Liver (tissue), 9 donors: ENCODE data around the gene WDR1. TPM values are rescaled to one million over a fixed set of nuclear protein-coding genes. Genes with fewer than 3 reads are reported as not detected.

Experiments
- DNase-seq: peaks from one replicate; pipeline ENCODE4 v3.0.0-alpha.2; 2017; ENCODE audit warnings: low spot score
- H3K27ac ChIP-seq, 2 donors: one replicate each; pipeline ENCODE4 v1.7.0; 2013; ENCODE audit warnings: inconsistent platforms in 2 of 2, low read length in 2 of 2, control low read depth in 1 of 2, low read depth in 1 of 2, mild to moderate bottlenecking in 1 of 2
- H3K27me3 ChIP-seq, 4 donors: one replicate each; pipeline versions ENCODE4 v1.6.1 to v1.7.0; 2013; ENCODE audit warnings: low read length in 3 of 4, inconsistent platforms in 1 of 4, mild to moderate bottlenecking in 1 of 4, moderate library complexity in 1 of 4; ENCODE audit not compliant: control insufficient read depth in 4 of 4, insufficient read depth in 4 of 4
- H3K36me3 ChIP-seq, 4 donors: one replicate each; pipeline versions ENCODE4 v1.6.1 to v1.7.0; 2013; ENCODE audit warnings: low read length in 3 of 4, mild to moderate bottlenecking in 3 of 4, low read depth in 1 of 4, moderate library complexity in 1 of 4; ENCODE audit not compliant: control insufficient read depth in 4 of 4, insufficient read depth in 3 of 4
- H3K4me1 ChIP-seq, 4 donors: one replicate each; pipeline versions ENCODE4 v1.6.1 to v1.7.0; 2013; ENCODE audit warnings: low read length in 3 of 4, mild to moderate bottlenecking in 3 of 4, moderate library complexity in 1 of 4; ENCODE audit not compliant: control insufficient read depth in 4 of 4, insufficient read depth in 4 of 4
- H3K4me3 ChIP-seq, 3 donors: one replicate each; pipeline versions ENCODE4 v1.6.1 to v1.7.0; 2013; ENCODE audit warnings: low read length in 3 of 3, control low read depth in 1 of 3, low read depth in 1 of 3, mild to moderate bottlenecking in 1 of 3
- H3K9ac ChIP-seq, 2 donors: one replicate each; pipeline ENCODE4 v1.7.0; 2013; ENCODE audit warnings: low read length in 2 of 2, mild to moderate bottlenecking in 2 of 2, moderate library complexity in 2 of 2, control low read depth in 1 of 2, low read depth in 1 of 2
- H3K9me3 ChIP-seq, 4 donors: one replicate each; pipeline versions ENCODE4 v1.6.1 to v1.7.0; 2013; ENCODE audit warnings: low read length in 3 of 4; ENCODE audit not compliant: control insufficient read depth in 4 of 4
- ATF3 ChIP-seq: IDR thresholded peaks from 2 replicates; pipeline ENCODE4 v1.6.1; 2016; ENCODE audit warnings: antibody characterized with exemption
- CTCF ChIP-seq: fragments of 150-350 bp; IDR thresholded peaks from 2 replicates; pipeline ENCODE4 v1.5.1; 2017; ENCODE audit warnings: improper control_type of control experiment, low read depth, low read length; ENCODE audit not compliant: missing input control
- EGR1 ChIP-seq, 2 donors: IDR thresholded peaks; 2 replicates each; pipeline ENCODE4 v1.6.1; 2016 to 2018; ENCODE audit warnings: antibody characterized with exemption in 2 of 2, low read depth in 2 of 2
- FOXA1 ChIP-seq: IDR thresholded peaks from 2 replicates; pipeline ENCODE4 v1.6.1; 2016; ENCODE audit warnings: antibody characterized with exemption
- FOXA2 ChIP-seq: IDR thresholded peaks from 2 replicates; pipeline ENCODE4 v1.6.1; 2016; ENCODE audit warnings: antibody characterized with exemption
- GABPA ChIP-seq, 2 donors: IDR thresholded peaks in 1 of 2; conservative IDR thresholded peaks in 1 of 2; 2 replicates each; pipeline ENCODE4 v1.6.1; 2016; ENCODE audit warnings: antibody characterized with exemption in 2 of 2, mild to moderate bottlenecking in 1 of 2, moderate library complexity in 1 of 2
- HNF4A ChIP-seq, 2 donors: conservative IDR thresholded peaks; 2 replicates each; pipeline ENCODE4 v1.6.1; 2016; ENCODE audit warnings: antibody characterized with exemption in 2 of 2, mild to moderate bottlenecking in 2 of 2
- HNF4G ChIP-seq: IDR thresholded peaks from 2 replicates; pipeline ENCODE4 v1.6.1; 2016; ENCODE audit warnings: antibody characterized with exemption
- JUND ChIP-seq, 2 donors: IDR thresholded peaks; 2 replicates each; pipeline ENCODE4 v1.6.1; 2016; ENCODE audit warnings: antibody characterized with exemption in 2 of 2
- NR2F2 ChIP-seq: IDR thresholded peaks from 2 replicates; pipeline ENCODE4 v1.6.1; 2016; ENCODE audit warnings: antibody characterized with exemption
- RAD21 ChIP-seq, 2 donors: IDR thresholded peaks; 2 replicates each; pipeline ENCODE4 v1.6.1; 2016; ENCODE audit warnings: antibody characterized with exemption in 2 of 2, mild to moderate bottlenecking in 2 of 2
- REST ChIP-seq: IDR thresholded peaks from 2 replicates; pipeline ENCODE4 v1.6.1; 2016; ENCODE audit warnings: antibody characterized with exemption, mild to moderate bottlenecking
- SP1 ChIP-seq: IDR thresholded peaks from 2 replicates; pipeline ENCODE4 v1.6.1; 2018; ENCODE audit warnings: antibody characterized with exemption, mild to moderate bottlenecking
- TAF1 ChIP-seq: conservative IDR thresholded peaks from 2 replicates; pipeline ENCODE4 v1.6.1; 2016; ENCODE audit warnings: antibody characterized with exemption, mild to moderate bottlenecking
- YY1 ChIP-seq: IDR thresholded peaks from 2 replicates; pipeline ENCODE4 v1.6.1; 2016; ENCODE audit warnings: antibody characterized with exemption, mild to moderate bottlenecking
- WGBS: extraction: QIAGEN DNeasy Blood & Tissue Kit; methylation state at CpG from one replicate; pipeline ENCODE4 v1.1.7; 2013; 5-methylcytosine and 5-hydroxymethylcytosine counted together
- polyA plus RNA-seq, 2 donors: library from polyadenylated mRNA; stranded (reverse) in 1 of 2; unstranded in 1 of 2; fragments of 200-250 nt in 1 of 2; fragments of >200 nt in 1 of 2; fragmentation: Nextera tagmentation in 1 of 2; extraction: Ambion mirVana in 1 of 2; gene quantifications; one replicate each; pipeline versions ENCODE4 v1.2.1 to v1.2.3, GENCODE V29; 2013 to 2015
- total RNA-seq, 2 donors: library from RNA; depleted of rRNA; stranded (reverse); fragments of >200 nt; gene quantifications; one replicate each; pipeline ENCODE4 v1.2.3, GENCODE V29; 2014
- donor health status: healthy.
- donor health status: healthy.
- donor health status: healthy.
- donor health status: healthy.
- donor health status: healthy.

Gene WDR1
- total and polyA plus RNA-seq, 4 donors: 31.1 to 97.4 (median 65.7) TPM

- no peak for TF ChIP-seq CTCF
- no peak for TF ChIP-seq NR2F2
- peak; percentile 64 for TF ChIP-seq FOXA2
These were observed 45.9 kb upstream of the WDR1 start (continued) for GRCh38 chr4:10162341-10163000.

- no peak for TF ChIP-seq TAF1
- no peak for TF ChIP-seq NR2F2
- TF ChIP-seq RAD21 (IDR thresholded peaks at IDR 0.05): no peak
- TF ChIP-seq YY1: no peak
- TF ChIP-seq ATF3: no peak
- no peak for TF ChIP-seq FOXA1
- TF ChIP-seq HNF4G: no peak
- no peak for TF ChIP-seq CTCF
- TF ChIP-seq EGR1 (IDR thresholded peaks at IDR 0.05; ENCODE audit: low read depth in 2 of 2): no peak
- TF ChIP-seq JUND (IDR thresholded peaks at IDR 0.05): no peak
- no peak for TF ChIP-seq FOXA2
- TF ChIP-seq HNF4A (conservative IDR thresholded peaks at IDR 0.05): no peak
- TF ChIP-seq GABPA (IDR thresholded peaks at IDR 0.05 in 1 of 2, conservative IDR thresholded peaks at IDR 0.05 in 1 of 2): no peak
- TF ChIP-seq SP1: no peak
- TF ChIP-seq REST: no peak
- H3K9ac ChIP-seq: no peak overlapping the region
- WGBS: 95% methylated on average over 6 of the region's 6 CpGs
- H3K4me1 ChIP-seq: peaks cover 2 to 26% (median 12%) of the 10 kb centered on the region in 4 donors
- H3K9me3 ChIP-seq: no peaks in the 10 kb centered on the region
- H3K27me3 ChIP-seq: no peaks in the 10 kb centered on the region
- no peaks in the 10 kb centered on the region for H3K36me3 ChIP-seq
- no peak overlapping the region for H3K27ac ChIP-seq
- DNase-seq: no peak
- no peak overlapping the region for H3K4me3 ChIP-seq
These were observed 45.2 kb upstream of the WDR1 start for GRCh38 chr4:10161840-10162239.
